ENCODE results near the gene C11orf16.
"Not testable (repeated sequence)": the region's sequence is repeated elsewhere in the genome, so short reads cannot be mapped to it uniquely, and the experiment has no call there.

The C11orf16 gene

GRCh38 chr11:8934742-8935488, 2.2 kb upstream of the C11orf16 start:
- no peak for DNase-seq

GRCh38 chr11:8933931-8934330, 1.2 kb upstream of the C11orf16 start:
- DNase-seq: no peak

GRCh38 chr11:8930456-8931175, 2.1 kb downstream of the C11orf16 start:
- DNase-seq: no peak

GRCh38 chr11:8928981-8929615, 3.6 kb downstream of the C11orf16 start:
- no peak for DNase-seq

- no peak for DNase-seq
These were observed 4.5 kb downstream of the C11orf16 start for GRCh38 chr11:8928205-8928604.

- no peak for DNase-seq
These were observed 5.5 kb downstream of the C11orf16 start for GRCh38 chr11:8927233-8927632.

GRCh38 chr11:8926236-8926635, 6.5 kb downstream of the C11orf16 start:
- DNase-seq: no peak

- DNase-seq: no peak
These were observed 7.0 kb downstream of the C11orf16 start for GRCh38 chr11:8925711-8926110.

GRCh38 chr11:8922691-8923090, 10.1 kb downstream of the C11orf16 start:
- no peak for DNase-seq

GRCh38 chr11:8917157-8917825, 15.5 kb downstream of the C11orf16 start:
- DNase-seq: no peak

GRCh38 chr11:8914661-8915018, 18.1 kb downstream of the C11orf16 start:
- no peak for DNase-seq

GRCh38 chr11:8913961-8914660, 18.6 kb downstream of the C11orf16 start:
- no peak for DNase-seq

GRCh38 chr11:8911029-8911823, 21.5 kb downstream of the C11orf16 start, which contains the start of gene AKIP1:
Gene AKIP1 (plus strand): TSS chr11:8911189. CDS start chr11:8911450, 261 bp downstream.
- DNase-seq: peak; percentile 76

GRCh38 chr11:8910649-8911026, 22.1 kb downstream of the C11orf16 start:
- no peak for DNase-seq

- DNase-seq: no peak
These were observed 24.6 kb downstream of the C11orf16 start for GRCh38 chr11:8908099-8908498.

- DNase-seq: no peak
These were observed 25.6 kb downstream of the C11orf16 start for GRCh38 chr11:8907116-8907515.

- no peak for DNase-seq
These were observed 27.1 kb downstream of the C11orf16 start for GRCh38 chr11:8905528-8906165.

GRCh38 chr11:8899119-8899753, 33.5 kb downstream of the C11orf16 start:
- DNase-seq: no peak

- not testable (repeated sequence) for DNase-seq
These were observed 41.6 kb downstream of the C11orf16 start for GRCh38 chr11:8891185-8891584.

GRCh38 chr11:8886322-8886721, 46.4 kb downstream of the C11orf16 start:
- DNase-seq: no peak

GRCh38 chr11:8881585-8881984, 51.2 kb downstream of the C11orf16 start:
- not testable (repeated sequence) for DNase-seq
